ENCODE results near the gene FXYD2. TPM values are rescaled to one million over a fixed set of nuclear protein-coding genes. Genes with fewer than 3 reads are reported as not detected.

FXYD2 gene
- total RNA-seq, 1 experiment from 2014 or later, result not detected

GRCh38 chr11:117831661-117832415, 7.3 kb upstream of the FXYD2 start:
- Histone ChIP-seq H3K27ac (ENCODE audit: low read length) (no peak overlapping the region), H3F3A (ENCODE audit: low read length, unreplicated experiment) (no peaks in the 10 kb centered on the region), H3K9me3 (ENCODE audit: low read length) (no peaks in the 10 kb centered on the region), H3K9me2 (replicated peaks; ENCODE audit: low read length) (no peaks in the 10 kb centered on the region), H3K4me2 (ENCODE audit: low read length) (no peak overlapping the region), H3K4me1 (ENCODE audit: insufficient read depth, low read length) (peaks cover 8% of the 10 kb centered on the region), H3K36me3 (ENCODE audit: low read depth, low read length) (no peaks in the 10 kb centered on the region), H3K27me3 (ENCODE audit: low read length) (peaks cover 77% of the 10 kb centered on the region), H3K9ac (ENCODE audit: low read length) (no peak overlapping the region), H3K79me2 (ENCODE audit: low read length) (no peaks in the 10 kb centered on the region), H3K4me3 (ENCODE audit: low read length) (no peak overlapping the region), H2AFZ (ENCODE audit: low read length) (no peak overlapping the region), H4K20me1 (ENCODE audit: low read length) (no peaks in the 10 kb centered on the region)
- ATAC-seq, result no peak
- POLR2A ChIA-PET (ENCODE audit: unreplicated experiment), result no interaction called here
- TF ChIP-seq EZH2 (IDR thresholded peaks at IDR 0.05; ENCODE audit: low read length, unreplicated experiment) (no peak), CTCF (conservative IDR thresholded peaks at IDR 0.05; ENCODE audit: low read depth, low read length) (no peak), EZH2phosphoT487 (IDR thresholded peaks at IDR 0.05; ENCODE audit: borderline replicate concordance, low read length) (no peak)
- no peak for DNase-seq
- BruUV-seq (replicated peaks), result no TSS peak
- CTCF ChIA-PET, result no interaction called here
- intact Hi-C loops (cut with micrococcal nuclease), result no loop called here

GRCh38 chr11:117830674-117831351, 6.3 kb upstream of the FXYD2 start:
- no TSS peak for BruUV-seq (replicated peaks)
- no peak overlapping the region for H2AFZ ChIP-seq (ENCODE audit: low read length)
- intact Hi-C loops (cut with micrococcal nuclease), result no loop called here
- no peak for DNase-seq
- ATAC-seq, result no peak
- H3K4me1 ChIP-seq (ENCODE audit: insufficient read depth, low read length), result peaks cover 8% of the 10 kb centered on the region
- H3K4me2 ChIP-seq (ENCODE audit: low read length), result no peak overlapping the region
- no peaks in the 10 kb centered on the region for H3K36me3 ChIP-seq (ENCODE audit: low read depth, low read length)
- no peak overlapping the region for H3K4me3 ChIP-seq (ENCODE audit: low read length)
- no peaks in the 10 kb centered on the region for H4K20me1 ChIP-seq (ENCODE audit: low read length)
- no peaks in the 10 kb centered on the region for H3K9me2 ChIP-seq (replicated peaks; ENCODE audit: low read length)
- POLR2A ChIA-PET (ENCODE audit: unreplicated experiment), result no interaction called here
- no peak for TF ChIP-seq CTCF (conservative IDR thresholded peaks at IDR 0.05; ENCODE audit: low read depth, low read length)
- TF ChIP-seq EZH2 (IDR thresholded peaks at IDR 0.05; ENCODE audit: low read length, unreplicated experiment), result no peak
- H3K9me3 ChIP-seq (ENCODE audit: low read length), result no peaks in the 10 kb centered on the region
- CTCF ChIA-PET, result no interaction called here
- H3K27ac ChIP-seq (ENCODE audit: low read length), result no peak overlapping the region
- H3F3A ChIP-seq (ENCODE audit: low read length, unreplicated experiment), result no peaks in the 10 kb centered on the region
- H3K27me3 ChIP-seq (ENCODE audit: low read length), result peaks cover 77% of the 10 kb centered on the region
- no peak overlapping the region for H3K9ac ChIP-seq (ENCODE audit: low read length)
- H3K79me2 ChIP-seq (ENCODE audit: low read length), result no peaks in the 10 kb centered on the region

GRCh38 chr11:117830072-117830471, 5.5 kb upstream of the FXYD2 start:
- POLR2A ChIA-PET (ENCODE audit: unreplicated experiment), result no interaction called here
- no peak for ATAC-seq

More at GRCh38 chr11:117830072-117830471, 5.5 kb upstream of the FXYD2 start:
- Histone ChIP-seq H3F3A (ENCODE audit: low read length, unreplicated experiment) (no peaks in the 10 kb centered on the region), H4K20me1 (ENCODE audit: low read length) (no peaks in the 10 kb centered on the region), H3K9me3 (ENCODE audit: low read length) (no peaks in the 10 kb centered on the region), H3K9ac (ENCODE audit: low read length) (no peak overlapping the region), H3K4me3 (ENCODE audit: low read length) (no peak overlapping the region), H3K79me2 (ENCODE audit: low read length) (no peaks in the 10 kb centered on the region), H3K4me2 (ENCODE audit: low read length) (no peak overlapping the region), H2AFZ (ENCODE audit: low read length) (no peak overlapping the region), H3K27me3 (ENCODE audit: low read length) (peaks cover 78% of the 10 kb centered on the region), H3K4me1 (ENCODE audit: insufficient read depth, low read length) (peaks cover 8% of the 10 kb centered on the region), H3K36me3 (ENCODE audit: low read depth, low read length) (no peaks in the 10 kb centered on the region), H3K9me2 (replicated peaks; ENCODE audit: low read length) (no peaks in the 10 kb centered on the region), H3K27ac (ENCODE audit: low read length) (no peak overlapping the region)
- DNase-seq, result no peak
- TF ChIP-seq CTCF (conservative IDR thresholded peaks at IDR 0.05; ENCODE audit: low read depth, low read length) (no peak), EZH2phosphoT487 (IDR thresholded peaks at IDR 0.05; ENCODE audit: borderline replicate concordance, low read length) (no peak), EZH2 (IDR thresholded peaks at IDR 0.05; ENCODE audit: low read length, unreplicated experiment) (no peak)
- intact Hi-C loops (cut with micrococcal nuclease), result no loop called here
- no TSS peak for BruUV-seq (replicated peaks)
- CTCF ChIA-PET, result no interaction called here
